Activated naive CD4-positive, alpha-beta T cell treated with anti-CD3 and anti-CD28 coated beads, Interleukin-2, amount 10 ng/mL, durations not matched to agents 7 days and 5 days (primary cell): ENCODE results near the gene PARL.
A peak's percentile ranks its signal among the peaks of the same experiment; 100 is the strongest.
"Not testable (repeated sequence)": the region's sequence is repeated elsewhere in the genome, so short reads cannot be mapped to it uniquely, and the experiment has no call there.

Experiments
- CTCF ChIA-PET: fragments of 350-600 bp; sonication (Branson Sonifier 250); formaldehyde crosslinking; loops from one replicate; lab custom pipeline; 2021; ENCODE audit warnings: antibody characterized with exemption; lab: Charles Lee
- DNase-seq: peaks from one replicate; pipeline ENCODE4 v3.0.0-alpha.2; 2020
- H3K27ac Mint-ChIP-seq: one replicate; pipeline ENCODE4 v1.8.0; 2021; ENCODE audit warnings: mild to moderate bottlenecking, moderate library complexity, mixed read lengths
- H3K27me3 Mint-ChIP-seq: one replicate; pipeline ENCODE4 v1.8.0; 2021; ENCODE audit warnings: mild to moderate bottlenecking, mixed read lengths
- H3K36me3 Mint-ChIP-seq: one replicate; pipeline ENCODE4 v1.8.0; 2021; ENCODE audit warnings: mixed read lengths
- H3K4me1 Mint-ChIP-seq: one replicate; pipeline ENCODE4 v1.8.0; 2021; ENCODE audit warnings: mixed read lengths
- H3K4me3 Mint-ChIP-seq: one replicate; pipeline ENCODE4 v1.8.0; 2021; ENCODE audit warnings: mild to moderate bottlenecking, moderate library complexity, mixed read lengths
- H3K9me3 Mint-ChIP-seq: one replicate; pipeline ENCODE4 v1.8.0; 2021; ENCODE audit warnings: mixed read lengths

The PARL gene

GRCh38 chr3:183895774-183896173 is 11.1 kb upstream of the PARL start:
- Mint-ChIP-seq H3K27ac (no peak overlapping the region), H3K36me3 (no peaks in the 10 kb centered on the region), H3K4me3 (no peak overlapping the region), H3K27me3 (peaks cover 37% of the 10 kb centered on the region), H3K4me1 (no peaks in the 10 kb centered on the region), H3K9me3 (peaks cover 4% of the 10 kb centered on the region)
- CTCF ChIA-PET: interaction anchor here (0.5 to 2.2 kb wide), 34 partner anchors 8 to 659 kb away, joined by 3 to 12 read pairs (median 4); partner anchors contain the start of genes ABCC5 and PARL
- no peak for DNase-seq

- H3K36me3 Mint-ChIP-seq: no peaks in the 10 kb centered on the region
- peak; percentile 56 for DNase-seq
Measured at GRCh38 chr3:183895296-183895695, 10.6 kb upstream of the PARL start.

GRCh38 chr3:183892610-183893214 is 8.0 kb upstream of the PARL start:
- no peaks in the 10 kb centered on the region for H3K4me1 Mint-ChIP-seq
- DNase-seq: no peak
- H3K9me3 Mint-ChIP-seq: no peaks in the 10 kb centered on the region
- no peaks in the 10 kb centered on the region for H3K36me3 Mint-ChIP-seq
- peaks cover 34% of the 10 kb centered on the region for H3K27me3 Mint-ChIP-seq
- no peak overlapping the region for H3K4me3 Mint-ChIP-seq
- H3K27ac Mint-ChIP-seq: no peak overlapping the region
- CTCF ChIA-PET: interaction anchor here (0.7 to 2.7 kb wide), 5 partner anchors 9 to 422 kb away, joined by 3 to 7 read pairs (median 4); no protein-coding TSS in a partner anchor

More at GRCh38 chr3:183895296-183895695, 10.6 kb upstream of the PARL start:
- Mint-ChIP-seq H3K27ac (no peak overlapping the region), H3K4me1 (no peaks in the 10 kb centered on the region), H3K4me3 (no peak overlapping the region), H3K27me3 (peaks cover 34% of the 10 kb centered on the region), H3K9me3 (peaks cover 3% of the 10 kb centered on the region)
- CTCF ChIA-PET: interaction anchor here (0.5 to 2.2 kb wide), 29 partner anchors 9 to 660 kb away, joined by 3 to 12 read pairs (median 4); partner anchors contain the start of genes ABCC5 and PARL

GRCh38 chr3:183885766-183886165 is 1.1 kb upstream of the PARL start:
- H3K27ac Mint-ChIP-seq: no peak overlapping the region
- no peak for DNase-seq
- CTCF ChIA-PET: interaction anchor here (0.7 to 2.2 kb wide), 10 partner anchors 10 to 417 kb away, joined by 3 to 12 read pairs (median 6); no protein-coding TSS in a partner anchor
- peak overlapping the region; percentile 9 for H3K4me3 Mint-ChIP-seq
- H3K36me3 Mint-ChIP-seq: no peaks in the 10 kb centered on the region
- H3K9me3 Mint-ChIP-seq: no peaks in the 10 kb centered on the region
- H3K4me1 Mint-ChIP-seq: peaks cover 29% of the 10 kb centered on the region
- H3K27me3 Mint-ChIP-seq: peaks cover 14% of the 10 kb centered on the region

GRCh38 chr3:183884097-183884426 is 618 bp downstream of the PARL start:
- CTCF ChIA-PET: interaction anchor here (0.6 to 2.2 kb wide), 12 partner anchors 9 to 415 kb away, joined by 3 to 12 read pairs (median 4); partner anchors contain the start of gene MAP6D1
- no peak for DNase-seq
- peak overlapping the region; percentile 86 for H3K4me3 Mint-ChIP-seq
- no peaks in the 10 kb centered on the region for H3K36me3 Mint-ChIP-seq
- peak overlapping the region; percentile 87 for H3K27ac Mint-ChIP-seq
- H3K27me3 Mint-ChIP-seq: peaks cover 14% of the 10 kb centered on the region
- H3K9me3 Mint-ChIP-seq: no peaks in the 10 kb centered on the region
- peaks cover 32% of the 10 kb centered on the region for H3K4me1 Mint-ChIP-seq

- Mint-ChIP-seq H3K4me3 (peak overlapping the region; percentile 86), H3K9me3 (no peaks in the 10 kb centered on the region), H3K36me3 (no peaks in the 10 kb centered on the region), H3K27me3 (peaks cover 14% of the 10 kb centered on the region), H3K4me1 (peaks cover 32% of the 10 kb centered on the region), H3K27ac (peak overlapping the region; percentile 87)
- CTCF ChIA-PET: interaction anchor here (0.6 to 2.2 kb wide), 4 partner anchors 58 to 865 kb away, joined by 3 to 9 read pairs (median 4); partner anchors contain the start of gene MAP6D1
- DNase-seq: no peak
Measured at GRCh38 chr3:183883291-183884096, 1.2 kb downstream of the PARL start.

- Mint-ChIP-seq H3K9me3 (no peaks in the 10 kb centered on the region), H3K4me1 (peaks cover 37% of the 10 kb centered on the region), H3K27ac (no peak overlapping the region), H3K4me3 (no peak overlapping the region), H3K27me3 (peaks cover 4% of the 10 kb centered on the region), H3K36me3 (peaks cover 8% of the 10 kb centered on the region)
- DNase-seq: no peak
- CTCF ChIA-PET: no interaction called here
Measured at GRCh38 chr3:183880121-183880520, 4.6 kb downstream of the PARL start.

- CTCF ChIA-PET: no interaction called here
- peaks cover 8% of the 10 kb centered on the region for H3K36me3 Mint-ChIP-seq
- no peak for DNase-seq
- no peaks in the 10 kb centered on the region for H3K9me3 Mint-ChIP-seq
- no peak overlapping the region for H3K27ac Mint-ChIP-seq
- H3K27me3 Mint-ChIP-seq: no peaks in the 10 kb centered on the region
- H3K4me1 Mint-ChIP-seq: peaks cover 32% of the 10 kb centered on the region
- no peak overlapping the region for H3K4me3 Mint-ChIP-seq
Measured at GRCh38 chr3:183879243-183879642, 5.4 kb downstream of the PARL start.

- no peak for DNase-seq
- Mint-ChIP-seq H3K36me3 (peaks cover 8% of the 10 kb centered on the region), H3K4me1 (peaks cover 21% of the 10 kb centered on the region), H3K27ac (no peak overlapping the region), H3K27me3 (no peaks in the 10 kb centered on the region), H3K9me3 (no peaks in the 10 kb centered on the region), H3K4me3 (no peak overlapping the region)
- CTCF ChIA-PET: interaction anchor here (0.5 kb wide), 1 partner anchor 9 kb away, joined by 3 read pairs; no protein-coding TSS in a partner anchor
Measured at GRCh38 chr3:183878071-183878470, 6.6 kb downstream of the PARL start.

GRCh38 chr3:183877227-183877626 is 7.5 kb downstream of the PARL start:
- H3K4me3 Mint-ChIP-seq, CTCF ChIA-PET, DNase-seq, H3K27me3 Mint-ChIP-seq, H3K9me3 Mint-ChIP-seq, H3K27ac Mint-ChIP-seq, H3K36me3 Mint-ChIP-seq: not testable (repeated sequence)
- peaks cover 13% of the 10 kb centered on the region for H3K4me1 Mint-ChIP-seq

- Mint-ChIP-seq H3K36me3 (peaks cover 8% of the 10 kb centered on the region), H3K9me3 (no peaks in the 10 kb centered on the region), H3K4me1 (peaks cover 24% of the 10 kb centered on the region), H3K27ac (no peak overlapping the region), H3K27me3 (no peaks in the 10 kb centered on the region), H3K4me3 (no peak overlapping the region)
- CTCF ChIA-PET: interaction anchor here (2.5 kb wide), 1 partner anchor 10 kb away, joined by 10 read pairs; the partner anchor contains the start of gene PARL
- DNase-seq: no peak
Measured at GRCh38 chr3:183875411-183875810, 9.3 kb downstream of the PARL start.

- no peak overlapping the region for H3K4me3 Mint-ChIP-seq
- H3K36me3 Mint-ChIP-seq: peaks cover 8% of the 10 kb centered on the region
- no peaks in the 10 kb centered on the region for H3K9me3 Mint-ChIP-seq
- no peaks in the 10 kb centered on the region for H3K27me3 Mint-ChIP-seq
- peaks cover 23% of the 10 kb centered on the region for H3K4me1 Mint-ChIP-seq
- CTCF ChIA-PET: interaction anchor here (1.5 to 2.5 kb wide), 2 partner anchors 11 to 107 kb away, joined by 3 to 10 read pairs; partner anchors contain the start of gene PARL
- no peak overlapping the region for H3K27ac Mint-ChIP-seq
- no peak for DNase-seq
Measured at GRCh38 chr3:183873914-183874313, 10.8 kb downstream of the PARL start.

GRCh38 chr3:183871541-183871940 is 13.1 kb downstream of the PARL start:
- Mint-ChIP-seq H3K9me3 (no peaks in the 10 kb centered on the region), H3K4me1 (peaks cover 13% of the 10 kb centered on the region), H3K36me3 (peaks cover 3% of the 10 kb centered on the region), H3K27ac (no peak overlapping the region), H3K4me3 (no peak overlapping the region), H3K27me3 (no peaks in the 10 kb centered on the region)
- CTCF ChIA-PET: interaction anchor here (1.4 kb wide), 1 partner anchor 13 kb away, joined by 3 read pairs; the partner anchor contains the start of gene PARL
- no peak for DNase-seq

- Mint-ChIP-seq H3K27ac (peak overlapping the region; percentile 3), H3K27me3 (no peaks in the 10 kb centered on the region), H3K4me1 (peaks cover 13% of the 10 kb centered on the region), H3K36me3 (peaks cover 7% of the 10 kb centered on the region), H3K4me3 (no peak overlapping the region), H3K9me3 (no peaks in the 10 kb centered on the region)
- CTCF ChIA-PET: no interaction called here
- DNase-seq: no peak
Measured at GRCh38 chr3:183870563-183870962, 14.1 kb downstream of the PARL start.
